Measurements from ENCODE around the gene PPP2R5C. TPM values are rescaled to one million over a fixed set of nuclear protein-coding genes. Genes with fewer than 3 reads are reported as not detected.
A peak's percentile ranks its signal among the peaks of the same experiment; 100 is the strongest.

The PPP2R5C gene
- total and polyA plus RNA-seq, 9 of the 15 experiments (the other 6 are each of a cell fraction or from before 2014, with no cell fraction given), result 284 to 617 (median 395) TPM

- FAIRE-seq (peak; percentile 26), ATAC-seq (no peak; the same call in 2 of the 3 replicates), DNase-seq (ENCODE audit: extremely low read depth in 1 of 4, low spot score in 3 of 4) (no peak)
- no peaks in the 10 kb centered on the region for H4K20me1 ChIP-seq (replicated peaks; ENCODE audit: control insufficient read depth, insufficient read depth, low read length)
- CTCF ChIA-PET (ENCODE audit: low intra/inter-chr PET ratio), result no interaction called here
- WGBS (ENCODE audit: insufficient coverage, low coverage, missing lambda C conversion rate), result 54% methylated on average over 9 of the region's 14 CpGs
- in situ Hi-C loops (cut with MboI), result no loop called here
- no peak overlapping the region for H3K4me2 ChIP-seq (ENCODE audit: insufficient read depth, low read length)
- H3K9me3 ChIP-seq (replicated peaks; ENCODE audit: control insufficient read depth, insufficient read depth, low read depth, low read length), result no peaks in the 10 kb centered on the region; the same call in 1 of the 2 replicates
- peak overlapping the region in 1 of 2 experiments; percentile 75; a peak in 1 of 4 replicates for H3K9ac ChIP-seq (ENCODE audit: insufficient read depth in 1 of 2, low read depth in 2 of 2, low read length in 2 of 2)
- no peak overlapping the region for H3K4me3 ChIP-seq
- peak overlapping the region; percentile 55; the same call in 1 of the 2 replicates for H2AFZ ChIP-seq (ENCODE audit: low read depth, low read length)
- H3K4me1 ChIP-seq (replicated peaks in 1 of 2; ENCODE audit: control insufficient read depth in 2 of 2, insufficient read depth in 2 of 2, low read length in 2 of 2), result peaks cover 5 to 13% of the 10 kb centered on the region in 2 experiments; a peak in 4 of 5 replicates
- no peaks in the 10 kb centered on the region for H3K79me2 ChIP-seq (ENCODE audit: control insufficient read depth, insufficient read depth, low read length)
- TF ChIP-seq KLF1 (tag; IDR thresholded peaks at IDR 0.05) (no peak), SRSF1 (IDR thresholded peaks at IDR 0.05; ENCODE audit: low read depth, low read length) (no peak), MXD1 (CRISPR knock-in tag; IDR thresholded peaks at IDR 0.05; ENCODE audit: borderline replicate concordance, poor library complexity, severe bottlenecking) (no peak), HDAC3 (IDR thresholded peaks at IDR 0.05; ENCODE audit: borderline replicate concordance, partially characterized antibody) (no peak), JUN (IDR thresholded peaks at IDR 0.05; ENCODE audit: borderline replicate concordance, low read depth, low read length) (no peak), JUN (CRISPR knock-in tag; IDR thresholded peaks at IDR 0.05; ENCODE audit: borderline replicate concordance) (no peak), ZNF133 (CRISPR knock-in tag; IDR thresholded peaks at IDR 0.05) (no peak), BRD4 (IDR thresholded peaks at IDR 0.05) (no peak), E2F6 (IDR thresholded peaks at IDR 0.05; ENCODE audit: borderline replicate concordance in 1 of 2, extremely low read depth in 1 of 2, insufficient read depth in 1 of 2, insufficient read length in 1 of 2, low read depth in 1 of 2, low read length in 1 of 2, poor library complexity in 1 of 2, severe bottlenecking in 1 of 2) (no peak), KHSRP (IDR thresholded peaks at IDR 0.05) (no peak)
- no peaks in the 10 kb centered on the region for H3K27me3 ChIP-seq (ENCODE audit: control insufficient read depth in 2 of 2, insufficient read depth in 2 of 2, low read length in 2 of 2)
- POLR2A ChIA-PET, result interaction anchor here (0.8 to 0.9 kb wide), 2 partner anchors 41 to 42 kb away, joined by 3 read pairs; no protein-coding TSS in a partner anchor
- no peaks in the 10 kb centered on the region for H3K36me3 ChIP-seq (ENCODE audit: control insufficient read depth, insufficient read depth, low read length)
- no TSS peak for BruUV-seq (replicated peaks)
- intact Hi-C loops (cut with micrococcal nuclease), result no loop called here
- H3K9me1 ChIP-seq (ENCODE audit: control insufficient read depth, insufficient read depth, low read length), result no peaks in the 10 kb centered on the region
- no peak overlapping the region for H3K27ac ChIP-seq (ENCODE audit: extremely low read depth, low read depth, low read length)
Observed at GRCh38 chr14:101726295-101726953, 35.1 kb upstream of the PPP2R5C start.
